Transverse colon (tissue), 4 donors: Measurements from ENCODE around the gene EXD3. TPM values are rescaled to one million over a fixed set of nuclear protein-coding genes. Genes with fewer than 3 reads are reported as not detected.

Experiments used
- DNase-seq: peaks from one replicate; pipeline ENCODE4 v3.0.0-alpha.2; 2019
- H3K27ac ChIP-seq, 4 donors: fragments of 200-600 bp; sonication (generic); 2 replicates each; pipeline ENCODE4 v1.5.1; 2016 to 2018; ENCODE audit warnings: inconsistent platforms in 4 of 4
- H3K27me3 ChIP-seq: fragments of 200-600 bp; sonication (generic); 2 replicates; pipeline ENCODE4 v1.5.1; 2017; ENCODE audit warnings: inconsistent platforms
- H3K36me3 ChIP-seq, 4 donors: fragments of 200-600 bp; sonication (generic); 2 replicates each; pipeline ENCODE4 v1.5.1; 2017 to 2019; ENCODE audit warnings: inconsistent platforms in 4 of 4
- H3K4me1 ChIP-seq, 4 donors: fragments of 200-600 bp; sonication (generic); 2 replicates each; pipeline ENCODE4 v1.5.1; 2017 to 2020; ENCODE audit warnings: inconsistent platforms in 4 of 4
- H3K4me3 ChIP-seq, 4 donors: fragments of 200-600 bp; sonication (generic); 1 replicate in 1 of 4; 2 replicates in 3 of 4; pipeline versions ENCODE4 v1.5.1 to v1.6.1; 2017 to 2019; ENCODE audit warnings: inconsistent platforms in 4 of 4
- H3K9me3 ChIP-seq, 2 donors: fragments of 200-600 bp; sonication (generic); 2 replicates each; pipeline ENCODE4 v1.5.1; 2017 to 2019; ENCODE audit warnings: inconsistent platforms in 2 of 2
- EP300 ChIP-seq: sonication (generic); formaldehyde crosslinking; IDR thresholded peaks from one replicate; pipeline ENCODE4 v1.6.1; 2017; ENCODE audit warnings: antibody characterized with exemption, low read depth
- POLR2A ChIP-seq: fragments of 450-650 bp; IDR thresholded peaks from one replicate; pipeline ENCODE4 v1.6.1; 2016; ENCODE audit warnings: antibody characterized with exemption, mild to moderate bottlenecking, moderate library complexity
- POLR2AphosphoS5 ChIP-seq, 3 donors: sonication (generic); formaldehyde crosslinking; IDR thresholded peaks; one replicate each; pipeline ENCODE4 v1.6.1; 2016; ENCODE audit warnings: antibody characterized with exemption in 3 of 3
- WGBS, 2 donors: methylation state at CpG; one replicate each; pipeline ENCODE4 v1.1.5; 2018; ENCODE audit warnings: low coverage in 1 of 2; 5-methylcytosine and 5-hydroxymethylcytosine counted together
- in situ Hi-C, 4 donors: fragments of 200-750 bp; cut with MboI; loops; one replicate each; pipeline versions ENCODE4 v1.15.0 to v1.15.1; 2017; ENCODE audit warnings: low sequenced_read_pairs in 3 of 4, low pct_ligation_motif_present in 1 of 4, low pct_unique_long_range_greater_than_20kb in 1 of 4
- intact Hi-C: fragments of 100-400 bp; cut with DNase I; formaldehyde crosslinking; loops from one replicate; pipeline ENCODE4 v1.15.1; 2023; ENCODE audit warnings: low total_unique reads
- total RNA-seq, 4 donors: library from RNA; depleted of rRNA; stranded (reverse); fragments of >200 nt; gene quantifications; one replicate each; pipeline ENCODE4 v1.1.0, GENCODE V29; 2016
- TF ChIP-seq, protein P1 (sequence below), 5 experiments: fragments of 200-600 bp in 3 of 5; fragments of 450-650 bp in 2 of 5; sonication (generic) in 3 of 5; IDR thresholded peaks; 1 replicate in 2 of 5; 2 replicates in 3 of 5; pipeline ENCODE4 v1.5.1; 2016 to 2017; ENCODE audit warnings: antibody characterized with exemption in 5 of 5, inconsistent platforms in 3 of 5, mild to moderate bottlenecking in 2 of 5, moderate library complexity in 1 of 5

EXD3 gene
- total RNA-seq, 4 donors from 2014 or later: 47.6 to 228 (median 74.2) TPM

DNA sequence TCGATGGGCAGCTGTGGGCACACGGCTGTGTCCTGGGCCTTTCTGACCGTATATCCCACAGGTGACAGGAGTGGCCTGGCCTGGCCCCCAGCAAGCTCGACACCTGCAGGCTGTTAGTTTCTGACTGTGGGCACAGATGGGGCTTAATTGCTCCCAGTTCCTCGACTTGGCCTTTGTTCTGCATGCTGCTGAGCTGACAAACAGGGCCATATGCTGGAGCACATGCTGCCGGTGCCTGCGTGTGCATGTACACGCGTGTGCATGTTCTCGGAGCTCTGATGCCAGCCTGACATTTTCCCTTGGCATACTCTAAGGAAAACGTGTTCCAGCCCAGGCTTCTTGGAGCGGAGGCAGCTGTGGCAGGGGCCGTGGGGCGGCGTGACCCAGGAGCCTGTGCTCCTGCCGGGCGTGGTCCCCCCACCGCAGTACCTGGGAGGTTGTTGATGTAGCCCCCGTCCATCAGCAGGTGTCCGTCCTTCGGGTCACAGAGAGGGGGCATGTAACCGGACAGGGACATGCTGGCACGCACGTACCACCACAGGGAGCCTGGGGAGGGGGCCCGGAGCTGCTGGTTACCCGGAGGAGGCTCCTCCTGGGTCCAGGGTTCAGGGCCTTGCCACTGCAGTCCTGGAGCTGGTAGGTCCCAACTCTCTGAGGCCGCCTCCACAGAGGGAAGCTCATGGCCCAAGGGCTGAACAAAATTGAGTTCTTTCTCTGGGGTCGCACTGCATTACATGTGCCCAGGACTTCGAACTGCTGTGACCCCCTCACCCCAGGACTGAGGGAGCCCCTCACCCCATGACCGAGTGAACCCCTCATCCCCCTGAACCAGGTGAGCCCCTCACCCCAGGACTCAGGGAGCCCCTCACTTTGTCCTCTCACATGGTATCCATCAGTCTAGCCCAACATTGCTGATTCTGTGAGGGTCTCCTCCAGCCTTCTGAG lies 40.3 kb upstream of the EXD3 start:
- intact Hi-C loops: no loop called here

DNA sequence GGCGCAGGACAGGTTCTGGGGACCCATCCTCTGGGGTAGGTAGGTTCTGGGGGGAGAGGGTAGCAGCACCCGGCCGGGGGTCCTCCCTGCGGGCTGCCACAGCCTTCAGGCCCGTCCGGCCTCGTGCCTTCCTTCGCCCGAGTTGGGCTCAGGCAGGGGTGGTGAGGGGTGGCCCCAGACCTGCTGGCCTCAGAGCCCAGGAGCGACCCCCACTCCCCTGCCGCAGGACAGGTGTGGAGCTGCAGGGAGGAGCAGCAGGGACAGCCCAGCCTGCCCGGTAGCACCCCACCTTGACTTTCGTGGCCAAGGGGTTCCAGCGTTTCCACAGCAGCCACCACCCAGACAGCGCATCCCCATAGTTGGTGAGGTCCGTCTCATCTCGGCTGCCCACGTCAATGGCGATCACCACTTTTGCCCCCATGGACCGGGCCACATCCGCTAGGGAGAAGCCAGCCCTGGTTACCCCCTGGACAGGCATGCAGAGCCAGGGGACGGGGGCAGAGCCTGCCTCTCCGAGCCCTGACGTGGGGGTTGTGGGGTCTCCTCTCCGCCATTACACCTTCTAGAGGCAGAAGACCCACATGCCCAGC lies 39.5 kb upstream of the EXD3 start:
- Histone ChIP-seq H3K9me3 (no peaks in the 10 kb centered on the region), H3K4me3 (no peak overlapping the region), H3K4me1 (peaks cover 12 to 22% (median 19%) of the 10 kb centered on the region in 4 donors), H3K27me3 (no peaks in the 10 kb centered on the region), H3K27ac (no peak overlapping the region), H3K36me3 (no peaks in the 10 kb centered on the region)
- intact Hi-C loops (no loop called here), in situ Hi-C loops (no loop called here)
- TF ChIP-seq, protein P1, sequence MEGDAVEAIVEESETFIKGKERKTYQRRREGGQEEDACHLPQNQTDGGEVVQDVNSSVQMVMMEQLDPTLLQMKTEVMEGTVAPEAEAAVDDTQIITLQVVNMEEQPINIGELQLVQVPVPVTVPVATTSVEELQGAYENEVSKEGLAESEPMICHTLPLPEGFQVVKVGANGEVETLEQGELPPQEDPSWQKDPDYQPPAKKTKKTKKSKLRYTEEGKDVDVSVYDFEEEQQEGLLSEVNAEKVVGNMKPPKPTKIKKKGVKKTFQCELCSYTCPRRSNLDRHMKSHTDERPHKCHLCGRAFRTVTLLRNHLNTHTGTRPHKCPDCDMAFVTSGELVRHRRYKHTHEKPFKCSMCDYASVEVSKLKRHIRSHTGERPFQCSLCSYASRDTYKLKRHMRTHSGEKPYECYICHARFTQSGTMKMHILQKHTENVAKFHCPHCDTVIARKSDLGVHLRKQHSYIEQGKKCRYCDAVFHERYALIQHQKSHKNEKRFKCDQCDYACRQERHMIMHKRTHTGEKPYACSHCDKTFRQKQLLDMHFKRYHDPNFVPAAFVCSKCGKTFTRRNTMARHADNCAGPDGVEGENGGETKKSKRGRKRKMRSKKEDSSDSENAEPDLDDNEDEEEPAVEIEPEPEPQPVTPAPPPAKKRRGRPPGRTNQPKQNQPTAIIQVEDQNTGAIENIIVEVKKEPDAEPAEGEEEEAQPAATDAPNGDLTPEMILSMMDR (IDR thresholded peaks at IDR 0.05): no peak
- TF ChIP-seq POLR2A: no peak
- TF ChIP-seq POLR2AphosphoS5 (IDR thresholded peaks at IDR 0.05): no peak
- TF ChIP-seq EP300: no peak
- no peak for DNase-seq
- 93% methylated on average over 20 of the region's 25 CpGs; no CpG with 5 or more reads in 1 of the 2 donors for whole genome bisulfite sequencing, 2 donors

More for the DNA sequence above, 40.3 kb upstream of the EXD3 start:
- TF ChIP-seq, protein P1 (IDR thresholded peaks at IDR 0.05): no peak
- no peak for TF ChIP-seq POLR2AphosphoS5 (IDR thresholded peaks at IDR 0.05)
- no peak for TF ChIP-seq EP300
- no peak for TF ChIP-seq POLR2A
- Histone ChIP-seq H3K4me3 (no peak overlapping the region), H3K36me3 (no peaks in the 10 kb centered on the region), H3K27me3 (no peaks in the 10 kb centered on the region), H3K4me1 (peaks cover 9 to 15% (median 12%) of the 10 kb centered on the region in 4 donors), H3K27ac (no peak overlapping the region), H3K9me3 (no peaks in the 10 kb centered on the region)
- in situ Hi-C loops: no loop called here
- no peak for DNase-seq
- 92 to 100% methylated on average over 2 to 19 of the region's 30 CpGs for WGBS, 2 donors

DNA sequence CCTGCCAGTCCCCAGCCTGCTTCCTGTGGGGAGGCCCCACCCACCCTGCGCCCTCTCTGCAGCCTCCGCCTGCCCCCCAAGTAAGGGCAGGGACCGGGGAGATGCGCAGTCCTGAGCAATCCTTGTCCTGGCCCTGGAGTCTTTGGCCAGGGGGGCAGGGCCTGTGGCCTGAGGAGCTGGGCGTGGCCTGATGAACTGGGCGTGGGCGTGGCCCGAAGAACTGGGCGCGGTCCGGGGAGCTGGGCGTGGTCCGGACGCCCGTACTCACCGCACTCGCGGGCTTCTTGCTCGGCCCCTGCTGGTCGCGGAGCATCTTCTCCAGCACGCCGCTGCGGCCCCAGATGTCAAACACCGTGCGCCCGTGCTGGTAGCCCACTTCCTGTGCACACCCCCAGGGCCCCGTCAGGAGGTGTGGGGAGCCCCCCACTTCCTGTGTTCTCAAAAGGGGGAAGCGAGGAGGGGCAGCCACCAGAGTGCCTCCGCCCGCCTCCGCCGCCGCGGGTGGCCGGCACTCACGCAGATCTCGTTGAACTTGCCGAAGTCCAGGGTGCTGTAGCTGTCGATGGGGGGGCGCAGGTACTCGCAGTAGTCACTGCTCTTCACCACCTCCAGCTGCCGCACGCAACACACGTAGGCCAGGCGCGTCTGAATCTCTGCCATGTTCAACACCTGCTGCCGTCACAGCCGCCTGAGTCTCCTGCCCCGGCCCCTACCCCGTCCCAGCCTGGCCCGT lies 38.9 kb upstream of the EXD3 start:
- H3K27ac ChIP-seq: no peak overlapping the region
- no peaks in the 10 kb centered on the region for H3K36me3 ChIP-seq
- DNase-seq: peak; percentile 76
- no peaks in the 10 kb centered on the region for H3K27me3 ChIP-seq
- in situ Hi-C loops: no loop called here
- 58% methylated on average over 34 of the region's 52 CpGs; no CpG with 5 or more reads in 1 of the 2 donors for WGBS, 2 donors
- H3K9me3 ChIP-seq: no peaks in the 10 kb centered on the region
- intact Hi-C loops: no loop called here
- no peak for TF ChIP-seq EP300
- TF ChIP-seq, protein P1 (IDR thresholded peaks at IDR 0.05): peak in 1 of 5 experiments; percentile 23
- TF ChIP-seq POLR2AphosphoS5 (IDR thresholded peaks at IDR 0.05): no peak
- TF ChIP-seq POLR2A: peak; percentile 37
- peaks cover 12 to 22% (median 19%) of the 10 kb centered on the region in 4 donors for H3K4me1 ChIP-seq
- H3K4me3 ChIP-seq: no peak overlapping the region

DNA sequence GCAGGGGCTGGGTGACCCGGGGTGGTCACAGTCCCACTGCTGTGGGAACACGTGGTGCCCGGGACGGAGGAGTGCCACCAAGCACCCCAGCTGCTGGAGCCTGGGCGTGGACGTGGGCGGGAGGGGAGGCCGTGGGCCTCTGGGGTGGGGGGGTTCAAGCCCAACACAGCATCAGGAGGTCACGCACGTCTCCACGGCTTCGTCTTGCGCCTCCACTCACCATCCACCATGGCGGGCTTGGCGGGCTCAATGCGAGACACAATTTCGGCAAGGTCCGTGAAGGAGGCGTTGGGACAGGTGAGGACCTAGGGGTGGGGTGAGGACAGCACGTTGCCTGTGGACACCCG lies 38.3 kb upstream of the EXD3 start:
- in situ Hi-C loops (no loop called here), intact Hi-C loops (no loop called here)
- H3K4me1 ChIP-seq: peaks cover 12 to 22% (median 19%) of the 10 kb centered on the region in 4 donors
- H3K27me3 ChIP-seq: no peaks in the 10 kb centered on the region
- 83% methylated on average over 20 of the region's 21 CpGs; no CpG with 5 or more reads in 1 of the 2 donors for WGBS, 2 donors
- H3K9me3 ChIP-seq: no peaks in the 10 kb centered on the region
- no peaks in the 10 kb centered on the region for H3K36me3 ChIP-seq
- no peak for DNase-seq
- no peak overlapping the region for H3K4me3 ChIP-seq
- no peak overlapping the region for H3K27ac ChIP-seq
- TF ChIP-seq POLR2AphosphoS5 (IDR thresholded peaks at IDR 0.05): no peak
- TF ChIP-seq, protein P1 (IDR thresholded peaks at IDR 0.05): no peak
- no peak for TF ChIP-seq POLR2A
- TF ChIP-seq EP300: no peak
